HK-2 (cell line): Measurements from ENCODE around the gene UBE2F.

Experiments
- DNase-seq: peaks from one replicate; pipeline ENCODE4 v3.0.0-alpha.2; 2018; ENCODE audit not compliant: unreplicated experiment

UBE2F gene

DNA sequence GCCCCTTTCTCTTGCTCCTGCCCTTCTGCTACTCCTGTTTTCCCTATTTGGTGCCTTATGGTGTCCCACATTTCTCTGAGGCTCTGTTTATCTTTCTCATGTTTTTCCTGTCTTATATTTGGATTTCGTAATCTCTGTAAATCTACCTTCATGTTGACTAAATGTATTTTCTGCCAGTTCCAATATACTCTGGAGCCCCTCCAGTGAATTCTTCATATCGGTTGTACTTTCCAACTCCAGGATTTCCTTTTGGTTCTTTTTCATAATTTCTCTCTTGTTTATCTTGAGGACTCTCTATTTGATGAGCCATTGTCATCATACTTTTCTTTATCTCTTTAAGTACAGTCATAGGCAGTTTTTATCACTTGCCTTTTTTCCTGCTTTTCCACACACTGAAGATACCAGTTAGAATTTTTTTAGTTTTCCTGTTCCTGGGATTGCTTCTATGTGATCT, 113.1 kb downstream of the UBE2F start:
- no peak for DNase-seq

DNA sequence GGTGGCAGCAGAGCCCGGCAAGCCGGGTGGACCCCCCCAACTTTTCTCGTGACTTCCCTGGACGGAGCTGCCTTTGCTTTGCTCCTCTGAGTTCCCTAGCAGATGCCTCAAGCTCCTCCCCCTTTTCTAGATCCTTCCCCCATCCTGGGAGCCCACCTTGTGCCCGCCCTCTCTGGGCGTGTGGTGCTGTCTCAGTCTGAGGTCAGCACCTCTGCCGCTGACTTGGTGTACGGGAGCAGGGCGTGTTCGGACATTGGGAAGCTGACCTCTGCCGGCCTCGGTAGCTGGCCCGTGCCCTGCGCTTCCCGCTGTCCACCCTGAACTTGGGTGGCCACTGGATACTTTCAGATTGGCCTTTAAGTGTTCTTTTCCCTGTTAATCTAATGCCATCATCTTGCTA, 113.7 kb downstream of the UBE2F start:
- no peak for DNase-seq

DNA sequence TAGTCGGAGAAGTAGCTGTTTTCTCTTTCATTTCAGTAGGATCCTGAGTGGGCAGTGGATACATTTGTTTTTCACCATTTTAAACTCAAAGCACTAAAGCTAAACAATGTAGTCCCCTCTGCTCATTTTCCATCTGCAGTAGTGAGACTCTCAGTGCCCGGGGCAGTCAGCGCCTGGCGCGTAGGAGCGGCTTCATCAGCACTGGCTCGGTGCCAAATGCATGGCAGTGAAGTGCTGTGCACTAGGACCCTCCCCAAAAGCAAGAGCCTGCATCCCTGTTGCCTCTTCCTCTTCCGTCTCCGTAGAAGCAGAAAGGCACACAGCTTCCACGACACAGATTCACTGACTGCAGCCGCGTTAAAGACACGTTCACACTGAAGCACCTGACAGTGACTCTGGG, 114.3 kb downstream of the UBE2F start:
- DNase-seq = no peak

- no peak for DNase-seq
Observed at GRCh38 chr2:238081561-238081960, 114.7 kb downstream of the UBE2F start.

- no peak for DNase-seq
Observed at GRCh38 chr2:238082151-238082550, 115.3 kb downstream of the UBE2F start.

- no peak for DNase-seq
Observed at GRCh38 chr2:238082827-238083226, 116.0 kb downstream of the UBE2F start.

GRCh38 chr2:238083919-238084318, 117.1 kb downstream of the UBE2F start:
- DNase-seq = no peak

- no peak for DNase-seq
Observed at GRCh38 chr2:238084761-238085160, 117.9 kb downstream of the UBE2F start.

DNA sequence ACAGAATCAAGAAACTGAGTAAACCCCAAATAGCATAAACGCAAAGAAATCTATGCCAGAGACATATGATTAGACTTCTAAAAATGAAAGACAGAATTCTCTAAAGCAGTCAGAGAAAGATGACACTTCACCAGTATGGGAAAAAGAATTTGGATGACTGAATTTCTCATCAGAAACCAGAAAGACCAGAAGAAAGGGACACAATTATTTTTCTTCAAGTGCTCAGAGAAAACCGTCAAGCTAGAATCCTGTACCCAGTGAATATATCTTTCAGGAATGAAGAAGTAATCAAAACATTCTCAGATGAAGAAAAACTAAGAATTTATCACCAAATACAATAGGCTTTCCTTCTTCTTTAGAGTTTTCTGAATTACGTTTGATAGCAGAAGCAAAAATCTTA, 119.1 kb downstream of the UBE2F start:
- DNase-seq = no peak

DNA sequence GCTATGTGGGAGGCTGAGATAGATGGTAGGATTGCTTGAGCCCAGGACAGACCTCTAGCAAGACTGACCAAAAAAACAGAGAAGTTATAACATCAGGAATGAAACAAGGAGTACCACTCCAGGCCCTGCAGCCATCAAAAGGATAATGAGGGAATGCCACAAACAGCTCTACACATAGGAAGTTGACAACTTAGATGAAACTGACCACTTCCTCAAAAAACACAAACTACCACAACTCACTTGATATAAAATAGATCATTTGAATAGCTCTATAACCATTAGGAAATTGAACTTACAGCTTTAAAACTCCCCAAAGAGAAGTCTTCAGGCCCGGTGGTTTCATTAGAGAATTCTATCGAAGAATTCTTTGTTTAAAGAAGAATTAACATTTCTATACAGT, 120.4 kb downstream of the UBE2F start:
- no peak for DNase-seq

DNA sequence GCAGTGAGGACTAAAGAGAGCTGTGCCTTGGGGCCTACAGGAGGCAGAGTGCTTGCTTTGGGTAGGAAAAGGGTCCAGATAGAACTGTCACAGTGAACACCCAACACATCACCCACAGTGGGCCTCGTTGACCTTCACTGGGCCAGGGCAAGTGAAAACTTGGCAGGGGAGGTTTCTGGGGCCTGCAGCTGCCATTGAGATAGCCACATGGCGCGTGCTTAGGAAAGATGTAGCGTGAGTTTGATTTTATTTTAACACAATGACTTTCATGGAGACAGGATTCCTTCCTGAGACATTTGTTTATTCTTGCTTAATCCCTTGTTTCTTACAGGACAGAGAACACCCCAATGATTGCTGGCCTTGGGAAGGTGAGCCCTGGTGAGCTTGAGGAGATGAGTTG, 124.1 kb downstream of the UBE2F start:
- no peak for DNase-seq

GRCh38 chr2:238091436-238092060, 124.7 kb downstream of the UBE2F start:
- DNase-seq = no peak
